HCEC 1CT (cell line): Measurements from ENCODE around the gene PGAP3.

ENCODE experiments used
- DNase-seq: peaks from one replicate; pipeline ENCODE4 v3.0.0-alpha.2; 2017

Gene PGAP3

GRCh38 chr17:39633570-39634183 lies 54.2 kb downstream of the PGAP3 start:
- DNase-seq, result no peak

DNA sequence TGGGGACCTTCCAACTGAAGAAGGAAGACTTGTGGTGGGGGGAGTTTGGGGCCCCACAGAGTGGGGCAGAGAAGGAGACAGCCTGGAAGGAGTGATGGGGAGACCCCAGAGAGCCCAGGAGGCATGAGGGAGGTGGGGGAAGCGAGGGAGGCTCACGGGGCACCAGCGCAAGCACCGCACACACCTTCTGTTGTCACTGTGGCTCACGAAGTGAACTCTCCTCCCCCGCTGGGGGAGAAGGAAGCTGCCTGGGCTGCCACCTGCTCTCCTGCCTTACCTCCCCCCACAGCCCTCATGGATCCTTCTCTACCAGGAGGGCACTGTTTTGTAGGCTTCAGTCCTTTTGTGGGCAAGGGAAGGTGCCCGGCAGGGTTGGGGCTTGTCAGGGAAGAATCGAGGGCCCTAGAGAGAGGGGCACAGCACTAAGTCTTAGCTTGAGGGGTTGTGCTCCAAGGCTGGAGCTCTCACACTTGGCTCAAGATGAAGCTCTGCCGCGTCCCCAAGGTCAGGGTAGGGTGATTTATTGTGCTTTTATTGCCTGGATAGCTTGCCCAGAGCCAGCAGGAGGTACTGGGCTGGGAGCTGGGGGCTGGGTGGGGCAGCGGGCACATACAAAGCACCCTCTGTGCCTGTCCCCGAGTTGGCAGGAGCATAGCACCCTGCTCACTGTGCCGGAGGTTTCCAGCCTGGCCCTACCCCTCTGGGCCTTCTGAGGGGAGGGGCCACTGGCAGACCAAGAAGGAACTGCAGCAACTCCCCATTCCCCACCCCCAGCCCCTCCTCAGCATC lies 55.5 kb downstream of the PGAP3 start:
- DNase-seq, result no peak

GRCh38 chr17:39631403-39631802 lies 56.5 kb downstream of the PGAP3 start:
- DNase-seq, result no peak

DNA sequence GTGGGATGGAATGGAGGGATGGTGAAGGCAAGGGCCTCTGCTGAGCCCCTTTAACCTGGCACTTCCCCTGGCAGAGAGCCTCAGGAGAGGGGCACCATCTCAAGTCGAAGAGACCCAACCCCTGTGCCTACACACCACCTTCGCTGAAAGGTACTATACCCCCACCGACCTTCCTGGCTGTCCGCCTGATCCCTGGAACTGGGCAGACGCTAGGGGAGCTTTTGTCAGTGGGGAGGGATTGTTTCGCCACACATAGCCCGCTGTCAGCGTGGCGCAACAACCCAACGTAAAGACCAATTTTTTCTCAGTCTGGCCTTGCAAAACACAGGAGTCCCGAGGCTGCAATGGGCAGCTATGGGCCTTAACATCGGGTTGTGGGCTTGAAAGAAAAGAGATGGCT lies 58.0 kb downstream of the PGAP3 start:
- DNase-seq, result no peak

GRCh38 chr17:39629494-39629880 lies 58.4 kb downstream of the PGAP3 start:
- no peak for DNase-seq

DNA sequence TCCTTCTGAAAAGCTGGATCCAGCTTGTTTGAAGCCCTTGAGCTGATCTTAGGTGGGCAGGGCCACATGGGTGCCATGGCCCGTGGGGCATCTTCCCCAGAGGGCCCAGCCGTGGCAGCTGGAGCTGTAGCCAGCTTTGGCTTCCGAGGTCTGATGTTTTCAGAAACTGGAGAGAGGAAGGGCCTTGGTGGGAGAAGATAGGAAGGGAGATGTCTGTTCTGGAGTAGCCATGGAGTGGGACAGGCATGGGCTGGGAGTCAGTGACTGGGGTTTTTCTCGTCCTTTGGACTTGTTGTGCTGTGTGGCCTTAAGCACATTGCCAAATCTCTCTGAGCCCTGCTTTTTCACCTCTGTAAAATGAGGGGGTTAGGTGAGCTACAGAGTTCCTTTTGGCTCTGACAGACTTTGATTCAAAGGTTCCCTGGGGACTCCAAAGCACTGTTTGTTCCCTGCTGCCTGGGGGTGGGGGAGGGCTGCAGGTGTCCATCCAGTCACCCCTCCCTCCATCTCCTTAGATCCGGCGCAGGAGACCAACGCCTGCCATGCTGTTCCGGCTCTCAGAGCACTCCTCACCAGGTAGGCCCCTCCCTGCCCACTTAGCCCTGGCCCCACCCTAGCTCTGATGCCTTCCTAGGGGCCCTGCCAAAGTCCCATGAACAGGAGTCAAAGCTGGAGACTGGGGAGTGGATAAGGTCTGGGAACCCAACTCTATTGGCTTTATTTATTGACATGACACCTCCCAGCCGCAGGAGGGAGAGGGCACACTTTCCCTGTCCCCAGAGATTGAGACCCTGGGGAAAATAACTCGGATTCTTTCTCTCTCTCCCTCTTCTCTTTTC lies 59.0 kb downstream of the PGAP3 start:
- no peak for DNase-seq

DNA sequence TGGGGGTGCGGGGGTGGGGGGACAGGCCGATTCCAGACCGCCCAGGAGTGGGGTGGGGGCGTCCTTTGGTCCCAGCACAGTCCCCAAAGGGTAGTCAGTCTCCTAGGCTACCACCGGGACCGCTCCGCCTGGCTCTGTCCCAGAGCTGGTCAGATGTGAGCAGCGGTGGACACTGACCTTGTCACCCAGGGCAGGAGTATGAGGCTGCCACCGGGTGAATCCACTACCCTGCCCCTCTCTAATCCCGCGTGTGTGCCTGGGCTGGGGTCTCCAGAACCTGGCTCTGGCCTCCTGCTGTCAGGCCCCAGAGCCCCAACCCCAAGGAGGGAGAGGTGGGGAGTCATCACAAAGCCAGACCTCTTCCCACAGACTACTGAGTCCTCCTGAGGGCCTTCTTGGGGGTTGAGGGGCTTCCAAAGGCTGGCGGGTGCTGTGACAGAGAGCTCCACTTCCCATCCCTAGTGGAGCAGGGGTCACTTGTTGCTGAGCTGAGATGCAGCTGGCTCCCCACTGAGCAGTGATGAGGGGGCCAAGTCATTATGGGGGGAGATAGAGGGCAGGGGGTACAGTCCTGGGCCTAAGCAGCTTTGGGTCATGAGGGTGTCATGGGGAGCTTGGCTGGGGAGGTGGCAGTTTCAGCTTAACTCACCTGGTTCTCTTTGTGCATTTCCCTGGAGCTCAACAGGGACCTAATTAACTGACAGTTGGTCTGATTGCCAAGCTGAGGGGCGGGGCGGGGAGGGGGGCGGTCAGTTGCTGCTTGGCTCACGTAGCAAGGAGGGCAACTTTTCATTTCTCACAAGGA lies 59.9 kb downstream of the PGAP3 start:
- no peak for DNase-seq

DNA sequence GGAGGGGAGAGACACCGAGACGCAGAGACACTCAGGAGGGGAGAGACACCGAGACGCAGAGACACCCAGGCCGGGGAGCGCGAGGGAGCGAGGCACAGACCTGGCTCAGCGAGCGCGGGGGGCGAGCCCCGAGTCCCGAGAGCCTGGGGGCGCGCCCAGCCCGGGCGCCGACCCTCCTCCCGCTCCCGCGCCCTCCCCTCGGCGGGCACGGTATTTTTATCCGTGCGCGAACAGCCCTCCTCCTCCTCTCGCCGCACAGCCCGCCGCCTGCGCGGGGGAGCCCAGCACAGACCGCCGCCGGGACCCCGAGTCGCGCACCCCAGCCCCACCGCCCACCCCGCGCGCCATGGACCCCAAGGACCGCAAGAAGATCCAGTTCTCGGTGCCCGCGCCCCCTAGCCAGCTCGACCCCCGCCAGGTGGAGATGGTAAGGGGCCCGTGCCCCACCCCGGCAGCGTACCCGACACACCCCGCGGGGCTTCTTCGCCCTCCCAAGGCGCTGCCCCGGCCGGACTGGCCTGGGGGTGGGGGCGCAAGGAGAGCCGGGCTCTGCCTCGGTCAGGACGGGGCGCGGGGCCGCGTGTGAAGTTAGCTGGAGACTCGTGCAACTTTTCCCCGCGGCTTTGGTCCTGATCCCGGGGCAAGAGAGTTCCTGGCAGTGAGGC lies 60.7 kb downstream of the PGAP3 start:
- DNase-seq, result no peak

DNA sequence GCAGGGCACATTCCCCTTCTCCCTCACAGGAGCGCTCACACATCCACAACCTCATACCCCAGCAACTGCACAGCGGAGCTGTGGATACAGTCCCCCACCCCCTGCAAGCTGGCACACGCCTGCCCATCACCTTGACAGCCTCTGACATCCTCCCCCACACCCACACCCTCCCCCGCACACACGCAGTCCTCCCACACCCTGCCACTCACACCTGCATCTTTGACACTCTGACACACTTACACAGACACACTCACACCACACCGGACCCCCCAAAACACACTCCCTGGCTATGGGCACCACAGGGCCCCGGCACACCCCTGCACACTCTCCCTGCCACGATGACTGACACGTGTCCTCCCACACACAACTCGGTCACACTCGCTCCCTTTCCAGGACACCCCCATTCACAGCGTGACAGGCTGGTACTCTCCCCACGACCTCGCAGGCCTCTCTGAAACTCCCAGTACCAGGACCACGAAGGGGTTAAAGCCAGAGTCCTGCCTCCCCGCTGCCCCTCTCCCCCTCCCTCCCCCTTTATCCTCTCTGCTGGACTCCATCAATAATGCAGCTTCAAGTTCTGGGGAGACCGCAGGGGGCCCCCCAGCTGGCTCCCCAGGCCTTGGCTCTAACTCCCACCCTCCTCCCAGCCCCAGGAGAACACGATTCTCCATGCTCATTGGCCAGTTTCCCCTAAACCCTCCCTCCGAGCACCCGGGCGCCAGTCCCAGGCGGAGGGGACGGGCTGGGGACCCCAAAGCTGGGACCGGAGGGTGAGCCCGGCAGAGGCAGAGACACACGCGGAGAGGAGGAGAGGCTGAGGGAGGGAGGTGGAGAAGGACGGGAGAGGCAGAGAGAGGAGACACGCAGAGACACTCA lies 61.4 kb downstream of the PGAP3 start, which contains the start of gene PPP1R1B:
TSS of gene PPP1R1B (plus strand) at position 782 of the 876 bp plus-strand sequence. CDS start 441 bp downstream, outside the sequence.
- no peak for DNase-seq

DNA sequence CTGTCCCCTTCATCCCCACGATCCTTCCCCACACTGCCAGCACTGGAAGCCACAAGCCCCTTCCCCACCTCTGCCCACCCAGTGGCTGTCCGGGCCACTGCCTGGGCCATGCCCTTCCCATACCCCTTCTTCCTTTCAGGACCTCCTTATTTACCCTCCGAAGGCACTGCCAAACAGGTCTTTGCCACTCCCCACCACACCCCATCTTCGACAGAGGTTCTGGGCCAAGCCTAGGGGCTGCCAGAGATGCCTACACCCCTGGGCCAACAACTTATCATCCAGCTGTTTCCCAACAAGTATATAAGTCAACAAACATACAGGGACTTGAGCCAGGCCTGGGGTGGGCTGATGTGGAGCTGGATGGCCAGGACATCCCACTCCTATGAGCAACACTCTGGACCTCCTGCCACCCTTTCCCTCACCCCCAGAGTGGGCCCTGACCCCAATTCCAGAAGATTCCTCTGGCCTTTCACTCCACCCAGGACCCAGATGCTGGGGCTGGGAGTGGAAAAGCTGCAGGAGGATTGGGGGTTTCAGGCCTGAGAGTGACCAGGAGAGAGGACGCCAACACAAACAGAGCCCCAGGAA lies 62.6 kb downstream of the PGAP3 start:
- DNase-seq, result no peak

DNA sequence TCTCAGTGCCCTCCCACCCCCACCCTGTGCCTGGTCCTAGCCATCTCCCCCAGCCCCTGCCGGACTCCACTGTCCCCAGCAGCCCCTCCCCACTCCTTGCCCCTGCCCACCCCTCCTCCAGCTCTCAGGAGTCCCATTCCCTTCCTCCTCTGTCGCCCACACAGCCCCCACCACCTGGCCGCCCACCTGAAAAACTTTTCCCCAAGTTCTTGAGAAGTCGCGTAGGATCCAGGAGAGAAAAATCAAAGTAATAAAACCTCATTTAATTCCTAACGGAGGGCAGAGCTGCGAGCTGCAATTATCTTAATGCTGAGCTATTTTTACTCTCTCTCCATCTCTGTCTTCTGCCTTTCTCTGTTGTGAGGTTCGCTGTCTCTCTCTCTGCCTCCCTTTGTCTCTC lies 63.5 kb downstream of the PGAP3 start:
- no peak for DNase-seq

DNA sequence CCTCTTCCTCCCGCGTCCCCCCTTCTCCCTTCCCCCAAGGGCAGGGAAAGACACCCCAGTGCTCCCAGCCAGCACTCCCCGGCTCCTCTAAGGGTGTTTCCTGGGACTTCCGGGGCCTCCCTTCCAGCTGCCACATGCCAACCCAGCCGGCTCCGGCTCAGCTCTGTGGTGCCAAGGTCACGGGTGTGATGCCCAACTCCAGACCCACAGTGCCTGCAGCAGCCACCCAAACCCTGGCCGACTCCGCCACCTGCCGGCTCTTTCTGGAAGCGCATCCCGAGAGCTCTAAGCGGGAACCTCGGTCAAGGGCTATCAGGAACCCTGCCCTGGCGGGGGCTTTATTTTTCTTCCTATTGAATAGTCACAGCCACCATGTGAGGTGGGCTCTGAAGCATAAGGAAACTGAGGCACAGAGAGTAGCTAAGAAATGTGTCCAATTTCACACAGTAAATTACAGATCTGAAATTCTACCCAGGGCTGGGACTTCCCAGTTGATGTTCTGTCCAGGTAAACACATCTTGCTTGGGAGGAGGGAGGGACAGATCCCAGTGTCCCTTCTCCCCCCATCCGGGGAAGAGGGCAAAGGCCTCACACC lies 64.4 kb downstream of the PGAP3 start:
- peak; percentile 45 for DNase-seq

DNA sequence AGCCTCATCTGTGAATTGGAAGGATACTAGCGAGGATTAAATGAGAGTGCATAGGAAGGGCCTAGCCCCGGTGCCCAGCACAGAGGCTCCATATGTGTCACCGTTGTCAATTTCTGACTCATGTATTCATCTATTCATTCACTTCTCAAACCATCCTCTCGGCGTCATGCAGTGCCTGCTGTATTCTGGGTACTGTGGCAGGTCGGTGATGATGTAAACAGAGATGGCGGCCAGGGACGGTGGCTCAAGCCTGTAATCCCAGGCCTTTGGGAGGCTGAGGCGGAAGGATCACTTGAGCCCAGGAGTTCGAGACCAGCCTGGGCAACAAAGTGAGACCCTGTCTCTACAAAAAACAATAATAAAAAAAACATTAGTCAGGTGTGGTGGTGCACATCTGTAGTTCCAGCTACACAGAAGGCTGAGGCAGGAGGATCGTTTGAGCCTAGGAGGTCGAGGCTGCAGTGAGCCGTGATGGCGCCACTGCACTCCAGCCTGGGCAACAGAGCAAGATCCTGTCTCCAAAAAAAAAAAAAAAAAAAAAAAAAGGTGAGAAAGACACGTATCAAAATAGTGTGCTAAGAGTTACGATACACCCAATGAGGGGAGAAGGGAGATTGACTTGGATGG lies 65.4 kb downstream of the PGAP3 start:
- no peak for DNase-seq

- peak; percentile 55 for DNase-seq
Measured at GRCh38 chr17:39621523-39622379, 66.1 kb downstream of the PGAP3 start.
